ENCODE results near the gene TCN2. TPM values are rescaled to one million over a fixed set of nuclear protein-coding genes. Genes with fewer than 3 reads are reported as not detected.
"Not testable (repeated sequence)": the region's sequence is repeated elsewhere in the genome, so short reads cannot be mapped to it uniquely, and the experiment has no call there.

The TCN2 gene
- total and polyA plus RNA-seq, 4 donors: 6.7 to 14.1 (median 13.0) TPM

GRCh38 chr22:30566125-30566524, 40.8 kb upstream of the TCN2 start:
- WGBS: 47% methylated on average over 7 of the region's 7 CpGs
- Histone ChIP-seq H3K27ac (ENCODE audit: low read depth in 1 of 2, low read length in 2 of 2) (no peak overlapping the region), H3K36me3 (ENCODE audit: control insufficient read depth in 4 of 4, insufficient read depth in 3 of 4, low read depth in 1 of 4, low read length in 3 of 4) (no peaks in the 10 kb centered on the region), H3K4me3 (ENCODE audit: low read depth in 1 of 3, low read length in 3 of 3) (no peak overlapping the region), H3K4me1 (ENCODE audit: control insufficient read depth in 4 of 4, insufficient read depth in 4 of 4, low read length in 3 of 4) (peaks cover 0 to 2% (median 2%) of the 10 kb centered on the region in 4 donors), H3K27me3 (ENCODE audit: control insufficient read depth in 4 of 4, insufficient read depth in 4 of 4, low read length in 3 of 4) (no peaks in the 10 kb centered on the region), H3K9me3 (ENCODE audit: control insufficient read depth in 4 of 4, low read length in 3 of 4) (no peaks in the 10 kb centered on the region), H3K9ac (ENCODE audit: low read depth in 1 of 2, low read length in 2 of 2) (no peak overlapping the region)
- DNase-seq (ENCODE audit: low spot score): no peak
- TF ChIP-seq EGR1 (IDR thresholded peaks at IDR 0.05; ENCODE audit: low read depth in 2 of 2) (no peak), FOXA1 (IDR thresholded peaks at IDR 0.05) (no peak), TAF1 (conservative IDR thresholded peaks at IDR 0.05) (no peak), JUND (IDR thresholded peaks at IDR 0.05) (no peak), MAX (IDR thresholded peaks at IDR 0.05) (no peak), HNF4A (conservative IDR thresholded peaks at IDR 0.05) (peak; percentile 70 to 84), REST (IDR thresholded peaks at IDR 0.05) (no peak), NR2F2 (IDR thresholded peaks at IDR 0.05) (no peak), FOXA2 (IDR thresholded peaks at IDR 0.05) (no peak), HNF4G (IDR thresholded peaks at IDR 0.05) (peak; percentile 79), YY1 (IDR thresholded peaks at IDR 0.05) (no peak), SP1 (IDR thresholded peaks at IDR 0.05) (peak; percentile 74), RXRA (IDR thresholded peaks at IDR 0.05) (peak in 1 of 2 donors; percentile 29), GABPA (IDR thresholded peaks at IDR 0.05 in 1 of 2, conservative IDR thresholded peaks at IDR 0.05 in 1 of 2) (no peak), ZBTB33 (IDR thresholded peaks at IDR 0.05) (no peak), ATF3 (IDR thresholded peaks at IDR 0.05) (no peak), RAD21 (IDR thresholded peaks at IDR 0.05) (peak in 1 of 2 donors; percentile 25)

GRCh38 chr22:30567277-30567676, 39.7 kb upstream of the TCN2 start:
- 97% methylated on average over 6 of the region's 6 CpGs for WGBS
- not testable (repeated sequence) for H3K27me3 ChIP-seq (ENCODE audit: control insufficient read depth in 4 of 4, insufficient read depth in 4 of 4, low read length in 3 of 4); H3K27ac ChIP-seq (ENCODE audit: low read depth in 1 of 2, low read length in 2 of 2); H3K4me3 ChIP-seq (ENCODE audit: low read depth in 1 of 3, low read length in 3 of 3); DNase-seq (ENCODE audit: low spot score); H3K9ac ChIP-seq (ENCODE audit: low read depth in 1 of 2, low read length in 2 of 2); H3K36me3 ChIP-seq (ENCODE audit: control insufficient read depth in 4 of 4, insufficient read depth in 3 of 4, low read depth in 1 of 4, low read length in 3 of 4); H3K9me3 ChIP-seq (ENCODE audit: control insufficient read depth in 4 of 4, low read length in 3 of 4)
- peaks cover 3 to 10% (median 6%) of the 10 kb centered on the region in 4 donors for H3K4me1 ChIP-seq (ENCODE audit: control insufficient read depth in 4 of 4, insufficient read depth in 4 of 4, low read length in 3 of 4)

Data from liver (tissue), 9 donors.